Activated naive CD4-positive, alpha-beta T cell treated with anti-CD3 and anti-CD28 coated beads, Interleukin-2, amount 50 U/mL, for 72 hours (primary cell): ENCODE results near the gene TREX2. TPM values are rescaled to one million over a fixed set of nuclear protein-coding genes. Genes with fewer than 3 reads are reported as not detected.

Experiments
- ATAC-seq, 2 donors: fragments of 150-1000 bp; cut with Tn5 transposase; 2 replicates each; pipeline ENCODE4 v1.10.0; 2021; ENCODE audit warnings: mild to moderate bottlenecking in 2 of 2, moderate library complexity in 2 of 2
- DNase-seq, 2 donors: peaks; one replicate each; pipeline ENCODE4 v3.0.0; 2021 to 2022; ENCODE audit warnings: low spot score in 2 of 2
- H3K27ac Mint-ChIP-seq, 2 donors: one replicate each; pipeline ENCODE4 v1.8.0; 2022; ENCODE audit warnings: mild to moderate bottlenecking in 2 of 2, mixed read lengths in 2 of 2
- H3K36me3 Mint-ChIP-seq, 2 donors: one replicate each; pipeline ENCODE4 v1.8.0; 2022; ENCODE audit warnings: mixed read lengths in 2 of 2
- H3K9me3 Mint-ChIP-seq, 2 donors: one replicate each; pipeline ENCODE4 v1.8.0; 2022; ENCODE audit warnings: mixed read lengths in 2 of 2
- total RNA-seq, 2 donors: library from RNA; stranded (reverse); gene quantifications; one replicate each; pipeline ENCODE4 v1.2.3, GENCODE V29; 2022

TREX2 gene
- total RNA-seq, 2 donors from 2014 or later, result 1.0 to 1.6 TPM

- no peaks in the 10 kb centered on the region for H3K9me3 Mint-ChIP-seq
- H3K27ac Mint-ChIP-seq, result no peak overlapping the region
- H3K36me3 Mint-ChIP-seq, result no peaks in the 10 kb centered on the region
- ATAC-seq (no peak), DNase-seq (no peak)
Observed at GRCh38 chrX:153446950-153447580, 1.2 kb upstream of the TREX2 start.

DNA sequence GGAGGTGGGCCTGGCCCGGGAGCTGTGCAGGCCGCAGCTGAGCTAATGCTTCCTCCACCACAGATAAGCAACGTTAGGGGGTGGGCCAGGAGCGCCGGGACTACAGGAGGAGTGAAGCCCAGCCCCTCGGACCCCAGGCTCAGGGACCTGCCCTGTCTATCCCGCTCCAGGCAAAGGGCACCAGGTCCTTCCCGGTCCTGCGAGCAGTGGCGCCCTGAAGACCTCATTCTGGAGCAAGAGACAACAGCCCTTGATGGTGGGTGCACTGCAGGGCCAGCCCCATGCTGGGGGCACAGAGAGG lies 730 bp upstream of the TREX2 start:
- Mint-ChIP-seq H3K27ac (no peak overlapping the region), H3K9me3 (no peaks in the 10 kb centered on the region), H3K36me3 (no peaks in the 10 kb centered on the region)
- ATAC-seq, result no peak
- no peak for DNase-seq

DNA sequence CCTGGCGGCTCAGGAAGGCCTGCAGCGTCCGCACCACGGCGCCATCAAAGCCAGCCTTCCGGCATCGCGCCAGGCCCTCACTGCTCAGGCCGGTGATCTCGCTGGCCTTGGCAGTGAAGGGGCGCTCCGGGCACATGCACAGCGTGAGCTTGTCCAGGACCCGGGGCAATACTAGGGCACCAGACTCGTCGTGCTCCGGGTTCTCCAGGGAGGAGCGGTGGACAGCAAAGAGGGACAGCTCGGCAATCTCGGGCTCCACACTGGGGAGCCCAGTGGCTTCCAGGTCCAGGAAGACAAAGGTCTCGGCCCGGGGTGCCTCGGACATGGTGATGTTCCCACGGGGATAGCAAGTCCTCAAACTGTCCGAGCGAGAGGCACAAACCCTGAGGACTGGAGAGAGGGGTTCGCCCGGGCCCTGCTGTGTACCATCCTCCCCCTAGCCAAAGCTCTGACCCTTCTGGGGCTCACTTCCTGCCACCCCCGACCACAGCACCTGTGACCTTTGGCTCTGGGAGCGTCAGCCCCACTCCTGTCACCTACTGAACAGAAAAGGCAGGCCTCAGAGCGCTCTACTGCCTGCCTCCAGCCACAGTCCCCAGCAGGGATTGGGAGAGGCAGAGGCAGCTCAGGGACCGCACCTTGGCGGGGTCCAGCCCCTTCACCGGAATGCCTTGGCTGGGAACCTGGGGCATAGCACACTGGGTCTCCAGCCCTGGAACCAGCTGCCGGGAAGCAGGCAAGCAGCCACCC lies 575 bp downstream of the TREX2 start:
- H3K36me3 Mint-ChIP-seq, result no peaks in the 10 kb centered on the region
- H3K9me3 Mint-ChIP-seq, result no peaks in the 10 kb centered on the region
- H3K27ac Mint-ChIP-seq, result no peak overlapping the region
- no peak for DNase-seq
- ATAC-seq, result no peak

GRCh38 chrX:153444333-153445011 lies 1.4 kb downstream of the TREX2 start:
- no peaks in the 10 kb centered on the region for H3K9me3 Mint-ChIP-seq
- DNase-seq (no peak), ATAC-seq (no peak)
- H3K36me3 Mint-ChIP-seq, result no peaks in the 10 kb centered on the region
- no peak overlapping the region for H3K27ac Mint-ChIP-seq

GRCh38 chrX:153443476-153444332 lies 2.2 kb downstream of the TREX2 start:
- ATAC-seq (no peak), DNase-seq (no peak)
- H3K27ac Mint-ChIP-seq, result no peak overlapping the region
- no peaks in the 10 kb centered on the region for H3K36me3 Mint-ChIP-seq
- no peaks in the 10 kb centered on the region for H3K9me3 Mint-ChIP-seq

GRCh38 chrX:153442463-153442862 lies 3.4 kb downstream of the TREX2 start:
- ATAC-seq (no peak), DNase-seq (no peak)
- H3K9me3 Mint-ChIP-seq, result no peaks in the 10 kb centered on the region
- H3K27ac Mint-ChIP-seq, result no peak overlapping the region
- H3K36me3 Mint-ChIP-seq, result no peaks in the 10 kb centered on the region

GRCh38 chrX:153441981-153442380 lies 3.9 kb downstream of the TREX2 start:
- no peak overlapping the region for H3K27ac Mint-ChIP-seq
- no peaks in the 10 kb centered on the region for H3K36me3 Mint-ChIP-seq
- DNase-seq (no peak), ATAC-seq (no peak)
- no peaks in the 10 kb centered on the region for H3K9me3 Mint-ChIP-seq

GRCh38 chrX:153441296-153441695 lies 4.6 kb downstream of the TREX2 start:
- DNase-seq (no peak), ATAC-seq (no peak)
- no peaks in the 10 kb centered on the region for H3K36me3 Mint-ChIP-seq
- H3K27ac Mint-ChIP-seq, result no peak overlapping the region
- H3K9me3 Mint-ChIP-seq, result no peaks in the 10 kb centered on the region

GRCh38 chrX:153440556-153441135 lies 5.2 kb downstream of the TREX2 start:
- H3K9me3 Mint-ChIP-seq, result no peaks in the 10 kb centered on the region
- no peaks in the 10 kb centered on the region for H3K36me3 Mint-ChIP-seq
- no peak overlapping the region for H3K27ac Mint-ChIP-seq
- ATAC-seq (no peak), DNase-seq (no peak)

- ATAC-seq (no peak), DNase-seq (no peak)
- Mint-ChIP-seq H3K36me3 (no peaks in the 10 kb centered on the region), H3K9me3 (no peaks in the 10 kb centered on the region), H3K27ac (no peak overlapping the region)
Observed at GRCh38 chrX:153439977-153440376, 5.9 kb downstream of the TREX2 start.

- ATAC-seq, result no peak
- DNase-seq, result no peak
- Mint-ChIP-seq H3K36me3 (no peaks in the 10 kb centered on the region), H3K27ac (no peak overlapping the region), H3K9me3 (no peaks in the 10 kb centered on the region)
Observed at GRCh38 chrX:153438532-153438931, 7.3 kb downstream of the TREX2 start.

GRCh38 chrX:153435845-153436244 lies 10.0 kb downstream of the TREX2 start:
- DNase-seq, result no peak
- H3K36me3 Mint-ChIP-seq, result no peaks in the 10 kb centered on the region
- H3K27ac Mint-ChIP-seq, result no peak overlapping the region
- no peaks in the 10 kb centered on the region for H3K9me3 Mint-ChIP-seq
- no peak for ATAC-seq

GRCh38 chrX:153434801-153435200 lies 11.1 kb downstream of the TREX2 start:
- Mint-ChIP-seq H3K27ac (no peak overlapping the region), H3K9me3 (no peaks in the 10 kb centered on the region), H3K36me3 (no peaks in the 10 kb centered on the region)
- no peak for DNase-seq
- ATAC-seq, result no peak

DNA sequence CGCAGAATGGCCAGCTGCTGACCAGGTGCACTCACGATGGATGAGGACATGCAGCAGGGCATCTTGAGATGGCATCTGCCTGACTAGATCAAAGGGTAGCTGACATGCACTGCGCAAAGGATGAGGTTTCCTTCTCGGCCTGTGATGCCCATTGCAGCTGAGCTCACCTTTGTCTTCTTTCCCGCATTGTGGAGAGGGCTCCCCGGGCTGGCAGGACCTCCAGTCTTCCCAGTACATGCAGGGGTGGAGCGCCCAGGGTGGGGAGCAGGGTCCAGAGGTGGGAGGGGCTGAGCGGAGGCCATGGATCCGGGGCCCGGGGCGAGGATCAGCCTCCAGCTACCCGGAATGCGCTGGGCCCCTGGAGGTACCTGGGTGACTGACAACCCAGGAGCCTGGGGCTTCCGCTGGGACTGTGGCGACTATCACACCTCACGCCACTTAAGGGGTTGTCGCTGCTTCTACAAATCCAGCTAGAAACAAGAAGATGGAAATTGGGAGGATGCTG lies 12.0 kb downstream of the TREX2 start:
- no peak for DNase-seq
- no peak for ATAC-seq
- H3K9me3 Mint-ChIP-seq, result no peaks in the 10 kb centered on the region
- H3K27ac Mint-ChIP-seq, result no peak overlapping the region
- H3K36me3 Mint-ChIP-seq, result no peaks in the 10 kb centered on the region

- Mint-ChIP-seq H3K27ac (no peak overlapping the region), H3K9me3 (no peaks in the 10 kb centered on the region), H3K36me3 (no peaks in the 10 kb centered on the region)
Observed at GRCh38 chrX:153433161-153433680, 12.6 kb downstream of the TREX2 start.

DNA sequence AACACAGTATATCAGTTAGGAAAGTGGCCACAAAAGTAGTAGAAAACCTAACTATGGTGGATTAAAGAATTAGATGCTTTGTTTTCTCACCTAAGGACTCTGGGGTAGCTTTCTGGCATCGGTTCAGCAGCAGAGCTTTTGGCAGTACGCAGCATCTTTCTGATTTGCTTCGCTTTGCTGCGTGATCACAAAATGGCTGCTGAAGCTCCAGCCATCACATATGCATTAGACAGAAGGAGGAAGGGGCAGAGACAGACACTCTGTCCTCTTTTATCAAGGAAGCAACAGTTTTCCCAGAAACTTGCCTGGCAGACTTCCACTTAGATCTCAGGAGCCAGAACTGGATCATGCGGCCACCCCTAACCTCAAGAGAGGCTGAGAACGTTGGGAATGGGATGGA lies 15.1 kb downstream of the TREX2 start:
- no peak for DNase-seq
- no peak overlapping the region for H3K27ac Mint-ChIP-seq
- no peaks in the 10 kb centered on the region for H3K36me3 Mint-ChIP-seq
- H3K9me3 Mint-ChIP-seq, result no peaks in the 10 kb centered on the region
- ATAC-seq, result no peak

More at GRCh38 chrX:153433161-153433680, 12.6 kb downstream of the TREX2 start:
- DNase-seq (no peak), ATAC-seq (no peak)
